HG03060 (cell line): ENCODE measurements around the gene GLCE.

ENCODE experiments used
- ATAC-seq: cut with Tn5 transposase; IDR thresholded peaks from one replicate; pipeline ENCODE4 v1.9.1; 2021; ENCODE audit warnings: low read depth, moderate number of reproducible peaks; ENCODE audit not compliant: unreplicated experiment

Gene GLCE

DNA sequence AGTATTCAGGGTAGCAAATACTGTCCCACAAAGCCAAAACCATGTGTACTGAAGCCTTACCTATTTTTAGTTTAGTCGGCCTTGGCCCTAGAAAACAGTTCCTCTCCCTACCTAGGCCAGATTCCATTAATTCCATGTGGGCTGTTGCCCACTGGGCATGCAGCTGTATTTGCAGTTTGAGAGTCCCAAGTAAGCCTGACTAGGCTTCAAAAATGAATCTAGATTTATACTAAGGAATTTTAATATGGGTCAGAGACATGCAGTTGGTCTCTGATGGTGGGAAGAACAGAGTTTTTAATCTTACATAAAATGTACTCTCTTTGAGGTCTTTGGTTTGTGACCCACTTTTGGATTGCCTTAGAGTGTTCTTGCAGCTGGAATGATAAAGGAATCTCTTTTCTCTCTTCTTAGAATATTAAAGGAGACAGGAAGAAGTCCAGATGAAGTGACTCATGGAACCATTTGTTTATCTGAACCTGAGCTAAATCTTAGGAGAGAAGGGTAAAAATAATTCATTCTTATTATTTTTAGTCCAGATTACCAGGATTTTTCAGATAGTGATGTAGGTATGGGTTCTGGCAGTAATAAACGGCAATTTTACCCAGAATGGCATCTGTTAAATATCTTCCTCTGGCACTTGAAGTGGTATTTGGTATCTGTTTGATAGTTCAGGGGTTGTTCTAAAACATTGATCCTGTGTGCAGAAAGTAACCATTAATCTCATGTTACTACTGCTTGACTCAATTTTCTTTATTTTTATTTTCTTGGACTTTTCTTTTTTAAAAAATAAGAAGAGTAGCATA, 33.8 kb downstream of the GLCE start:
- ATAC-seq, result no peak

DNA sequence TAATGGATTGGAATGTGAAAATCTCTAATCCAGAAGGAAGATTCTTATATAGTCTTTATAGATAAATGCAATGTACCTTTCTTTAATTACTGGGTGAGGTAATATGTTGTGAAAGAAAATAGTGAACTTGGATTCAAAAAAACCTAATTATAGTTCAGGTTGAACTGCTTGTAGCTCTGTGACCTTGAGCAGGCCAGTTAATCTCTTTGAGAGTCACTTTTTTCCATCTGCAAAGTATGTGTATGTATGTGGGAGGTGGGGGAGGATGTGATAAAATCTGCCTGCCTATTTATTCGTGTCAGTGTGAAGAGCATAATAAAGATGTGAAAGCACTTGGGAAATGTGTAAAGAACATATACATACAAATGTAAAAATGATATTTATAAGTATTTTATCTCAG, 34.4 kb downstream of the GLCE start:
- ATAC-seq, result no peak

DNA sequence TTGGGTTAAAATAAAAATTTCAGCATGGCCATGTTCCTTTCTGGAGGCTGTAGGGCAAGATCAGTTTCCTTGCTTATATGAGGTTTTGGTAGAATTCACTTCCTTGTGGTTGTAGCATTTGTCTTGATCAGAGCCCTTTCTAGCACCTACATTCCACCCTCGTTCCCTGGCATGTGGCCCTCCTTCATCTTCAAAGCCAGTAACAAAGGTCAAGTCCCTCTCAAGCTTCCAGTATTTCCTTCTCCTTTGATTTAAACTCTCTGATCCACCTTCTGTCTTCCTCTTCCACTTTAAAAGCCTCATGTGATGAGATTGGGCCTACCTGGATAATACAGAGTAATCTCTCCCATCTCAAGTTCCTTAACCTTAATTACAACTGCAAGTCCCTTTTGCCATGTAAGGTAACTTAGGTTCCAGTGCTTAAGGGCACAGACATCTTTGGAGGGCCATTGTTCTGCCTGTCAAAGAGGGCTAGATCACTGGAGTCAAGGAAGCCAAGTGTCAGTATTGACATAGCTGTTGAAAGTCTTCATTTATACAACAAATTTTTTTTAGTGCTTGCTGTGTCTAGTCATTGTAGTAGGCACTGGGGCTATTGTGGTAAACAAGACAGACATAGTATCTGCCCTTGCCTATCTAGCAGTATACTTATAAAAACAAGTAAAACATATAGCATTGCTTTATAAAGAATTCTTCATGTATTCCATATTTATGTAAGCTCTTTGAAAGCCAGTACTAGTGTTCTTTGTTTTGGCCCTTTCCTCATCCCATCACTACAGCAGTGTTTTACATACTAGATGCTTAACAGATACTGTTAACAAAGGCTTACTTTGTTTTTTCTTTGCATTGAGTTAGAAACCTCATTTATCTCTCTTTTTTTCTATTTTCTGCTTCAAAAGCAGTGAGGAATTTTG, 40.7 kb downstream of the GLCE start:
- ATAC-seq, result no peak

DNA sequence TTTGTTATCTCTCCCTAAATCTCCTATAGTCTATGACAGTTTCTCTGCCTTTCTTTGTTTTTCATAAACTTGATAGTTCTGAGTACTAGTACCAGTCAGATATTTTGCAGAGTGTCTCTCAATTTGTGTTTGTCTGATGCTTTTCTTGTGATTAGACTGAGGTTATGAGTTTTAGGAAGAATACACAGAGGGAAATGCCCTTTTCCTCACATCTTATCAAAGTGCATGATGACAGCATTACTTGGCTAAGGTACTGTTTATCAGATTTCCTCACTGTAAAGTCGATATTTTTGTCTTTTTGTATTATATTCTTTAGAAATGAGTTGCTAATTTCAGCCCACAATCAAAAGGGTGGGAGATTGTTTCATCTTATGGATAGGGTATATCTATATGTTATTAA, 45.6 kb downstream of the GLCE start:
- no peak for ATAC-seq

DNA sequence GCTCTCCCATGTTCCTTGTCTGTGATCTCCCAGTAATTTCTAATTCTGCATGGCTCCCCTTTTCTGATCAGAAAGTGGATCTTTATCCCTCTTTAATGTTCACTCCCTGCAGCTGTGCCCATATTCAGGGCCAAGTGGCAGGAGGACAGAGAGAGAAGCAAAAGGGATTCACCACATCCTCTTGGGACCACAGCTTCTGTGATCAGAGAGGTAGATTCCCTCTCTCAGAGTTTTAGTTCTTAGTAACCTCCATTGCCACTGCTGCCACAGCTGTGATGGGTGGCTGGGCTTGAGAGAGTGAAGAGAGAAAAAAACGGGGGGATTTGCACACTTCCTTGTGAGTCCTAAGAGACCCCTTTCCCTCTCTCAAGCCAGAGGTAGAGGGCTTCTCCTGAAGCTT, 49.2 kb downstream of the GLCE start:
- no peak for ATAC-seq

DNA sequence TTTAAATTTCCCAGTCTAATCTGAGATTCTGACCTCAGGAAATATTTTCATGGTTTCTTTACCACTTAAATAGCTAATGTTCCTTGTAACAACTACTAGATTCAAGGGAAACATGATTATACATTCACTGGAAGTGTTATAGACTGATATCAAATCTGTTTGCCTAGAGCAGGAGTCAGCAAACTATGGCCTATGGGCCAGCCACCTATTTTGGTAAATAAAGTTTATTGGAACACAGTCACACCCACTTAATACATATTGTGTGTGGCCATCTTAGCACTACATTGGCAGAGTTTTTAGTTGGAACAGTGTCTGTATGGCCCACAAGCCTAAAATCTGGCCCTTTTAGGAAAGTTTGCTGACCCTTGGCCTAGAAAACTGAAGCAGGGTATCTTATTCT, 50.1 kb downstream of the GLCE start:
- no peak for ATAC-seq

DNA sequence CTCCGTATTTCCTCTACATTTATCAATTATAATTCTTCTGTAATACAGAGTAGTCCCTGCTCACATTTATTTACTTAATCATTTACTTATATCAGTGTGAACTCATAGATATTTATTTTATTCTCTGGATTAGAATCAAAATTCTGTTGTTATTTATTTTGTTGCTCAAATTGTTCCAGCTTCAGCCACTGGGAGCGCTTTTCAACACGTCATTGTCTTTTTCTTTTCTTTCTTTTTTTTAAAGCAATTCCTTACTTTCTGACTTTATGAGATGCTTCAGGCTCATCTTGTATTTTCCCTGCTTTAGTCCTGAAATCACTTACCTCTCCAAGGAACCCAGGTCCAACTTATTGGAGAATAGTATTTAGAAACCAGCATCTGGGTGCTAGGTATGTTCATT, 53.4 kb downstream of the GLCE start:
- ATAC-seq, result no peak

DNA sequence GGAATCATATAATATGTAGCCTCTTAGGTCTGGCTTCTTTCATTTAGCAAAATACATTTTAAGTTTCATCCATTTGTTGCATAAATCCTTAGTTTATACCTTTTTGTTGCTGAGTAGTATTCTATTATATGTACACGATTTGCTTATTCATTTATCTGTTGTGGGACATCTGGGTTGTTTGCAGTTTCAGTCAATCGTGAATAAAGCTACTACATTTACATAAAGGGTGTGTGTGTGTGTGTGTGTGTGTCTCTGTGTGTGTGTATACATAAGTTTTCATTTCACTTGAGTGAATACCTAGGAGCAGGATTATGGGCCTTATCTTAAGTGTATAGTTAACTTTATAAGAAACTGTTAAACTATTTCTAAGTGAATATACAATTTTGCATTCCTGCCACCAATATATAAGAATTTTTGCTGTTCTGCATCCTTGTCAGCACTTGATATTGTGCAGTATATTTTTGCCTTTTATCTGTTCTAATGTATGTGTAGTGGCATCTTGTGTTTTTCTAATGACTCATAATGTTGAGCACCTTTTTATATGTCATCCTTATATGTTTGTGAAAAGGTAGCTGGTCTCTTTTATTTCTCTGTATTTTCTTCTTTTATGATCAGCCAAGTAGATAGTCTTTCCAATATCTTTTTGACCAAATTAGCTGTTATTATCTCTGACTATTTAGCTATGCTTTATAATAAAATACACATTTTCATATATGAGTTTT, 55.0 kb downstream of the GLCE start:
- no peak for ATAC-seq

DNA sequence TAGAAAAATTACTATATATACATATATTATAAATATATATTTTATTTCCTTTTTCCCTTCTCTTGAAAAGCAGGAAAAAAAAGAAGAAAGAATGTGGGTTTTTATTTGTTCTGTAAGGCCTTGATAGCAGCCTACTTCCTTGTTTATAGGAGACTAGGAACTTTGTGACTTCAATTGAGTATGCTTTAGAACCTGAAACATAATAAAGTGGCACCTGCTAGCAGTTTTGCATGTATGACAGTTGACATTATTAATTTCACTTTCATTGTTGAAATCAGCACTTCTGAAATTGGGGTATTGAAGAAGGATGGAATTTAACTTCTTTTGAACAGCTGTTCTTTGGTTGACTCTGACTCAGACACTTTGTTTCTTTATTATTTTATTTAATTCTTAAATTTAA, 56.9 kb downstream of the GLCE start:
- no peak for ATAC-seq

DNA sequence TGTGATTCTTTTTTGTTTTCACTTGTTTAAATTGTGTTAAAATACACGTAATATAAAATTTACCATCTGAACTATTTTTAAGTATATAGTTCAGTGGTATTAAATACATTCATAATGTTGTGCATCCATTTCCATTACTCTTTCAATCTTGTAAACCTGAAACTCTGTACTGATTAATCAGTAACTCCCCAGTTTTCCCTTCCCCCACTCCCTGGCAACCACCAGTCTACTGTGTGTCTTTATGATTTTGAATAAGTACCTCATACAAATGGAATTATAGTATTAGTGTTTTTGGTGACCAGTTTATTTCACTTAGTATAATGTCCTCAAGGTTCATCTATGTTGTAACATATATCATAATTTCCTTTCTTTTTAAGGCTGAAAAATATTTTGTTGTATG, 59.3 kb downstream of the GLCE start:
- ATAC-seq, result no peak

DNA sequence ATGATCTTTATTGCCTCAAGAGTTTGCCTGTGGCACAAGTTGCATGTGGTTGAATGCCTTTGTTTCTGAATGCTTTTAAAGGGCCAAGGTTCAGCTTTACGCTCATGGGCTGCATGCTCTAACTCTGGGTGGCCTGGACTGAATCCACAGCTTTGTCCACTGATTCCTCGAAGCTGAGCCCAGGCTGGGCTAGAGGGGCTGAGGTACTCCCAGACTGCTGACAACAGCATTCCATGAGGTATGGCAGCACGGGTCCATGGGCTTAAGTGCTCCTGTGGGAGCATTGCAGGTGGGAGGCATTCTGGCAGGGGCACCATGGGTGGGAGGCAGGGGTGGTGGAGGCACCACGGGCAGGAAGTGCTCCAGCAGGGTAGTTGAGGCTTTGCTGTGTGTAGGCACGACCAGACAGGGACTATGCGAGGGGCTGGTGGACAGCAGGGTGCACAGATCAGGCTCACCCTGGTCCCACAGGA, 61.6 kb downstream of the GLCE start:
- no peak for ATAC-seq

DNA sequence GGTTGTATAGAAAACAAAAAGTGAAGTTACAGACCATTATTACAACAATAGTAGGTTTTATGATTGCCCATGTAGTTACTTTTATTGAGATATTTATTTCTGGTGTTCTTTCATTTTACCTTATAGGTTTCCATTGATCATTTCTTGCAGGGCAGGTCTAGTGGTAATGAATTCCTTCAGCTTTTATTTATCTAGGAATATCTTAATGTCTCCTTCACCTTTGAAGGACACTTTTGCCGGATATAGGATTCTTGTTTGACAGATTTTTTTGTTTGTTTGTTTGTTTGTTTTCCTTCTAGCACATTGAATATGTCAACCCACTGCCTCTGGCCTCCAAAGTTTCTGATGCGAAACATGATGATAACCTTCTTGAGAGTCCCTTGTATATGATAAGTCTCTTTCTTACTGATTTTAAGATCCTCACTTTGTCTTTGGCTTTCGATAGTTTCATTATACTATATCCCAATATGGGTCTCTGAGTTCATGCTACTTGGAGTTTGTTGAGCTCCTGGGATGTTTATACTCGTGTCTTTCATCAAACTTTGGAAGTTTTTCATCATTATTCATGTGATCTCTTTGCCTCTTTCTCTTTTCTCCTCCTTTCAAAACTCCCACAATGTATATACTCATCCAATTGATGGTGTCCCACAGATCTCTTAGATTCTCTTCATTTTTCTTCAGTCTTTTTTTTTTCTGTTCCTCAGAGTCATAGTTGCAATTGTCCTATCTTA, 62.8 kb downstream of the GLCE start:
- ATAC-seq, result no peak

DNA sequence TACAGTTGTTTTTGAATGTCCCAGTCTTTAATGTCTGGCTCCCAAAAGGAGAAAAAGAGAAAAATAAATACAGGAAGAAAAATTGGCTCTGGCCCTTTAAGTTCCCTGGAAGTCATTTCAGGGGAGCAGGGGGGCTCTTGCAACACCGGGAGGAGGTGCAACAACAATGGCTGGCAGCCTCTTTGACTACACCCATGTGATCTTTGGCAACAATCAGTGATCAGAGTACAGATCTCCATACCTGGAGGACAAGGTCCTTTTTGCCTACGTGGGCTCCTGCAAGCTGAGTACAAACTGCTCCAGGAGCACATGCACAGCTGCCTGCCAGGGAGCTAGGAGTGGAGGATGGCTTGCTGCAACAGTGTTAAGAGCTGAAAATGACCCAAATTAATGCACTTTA, 63.9 kb downstream of the GLCE start:
- ATAC-seq, result no peak

DNA sequence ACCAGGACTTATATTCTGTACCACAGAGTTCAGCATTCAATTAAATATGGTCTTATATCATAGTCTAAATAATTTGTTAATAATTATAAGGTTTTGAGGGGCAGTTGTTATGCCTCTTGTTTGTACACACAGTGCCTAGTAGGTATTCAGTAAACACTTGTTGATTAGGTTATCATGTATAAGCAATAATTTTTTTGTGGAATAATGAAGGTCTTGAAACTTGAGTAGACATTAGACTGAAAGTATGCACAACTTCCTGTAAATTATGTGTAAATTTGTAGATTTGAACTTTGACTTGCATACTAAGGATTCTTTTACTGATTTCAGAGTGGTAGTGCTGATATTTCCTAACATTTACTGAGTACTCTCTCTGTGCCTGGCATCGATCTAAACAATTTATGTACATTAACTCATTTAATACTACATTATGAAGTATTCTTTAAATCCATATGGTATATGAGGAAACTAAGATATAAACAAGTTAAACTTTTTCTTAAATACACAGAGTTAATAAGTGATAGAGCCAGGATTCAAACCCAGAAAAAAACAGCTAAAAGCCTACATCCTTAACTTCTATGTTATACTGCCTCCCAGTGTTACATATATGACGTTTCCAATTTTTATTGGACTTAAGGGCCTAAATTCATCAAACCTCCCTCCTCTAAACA, 65.1 kb downstream of the GLCE start:
- no peak for ATAC-seq

DNA sequence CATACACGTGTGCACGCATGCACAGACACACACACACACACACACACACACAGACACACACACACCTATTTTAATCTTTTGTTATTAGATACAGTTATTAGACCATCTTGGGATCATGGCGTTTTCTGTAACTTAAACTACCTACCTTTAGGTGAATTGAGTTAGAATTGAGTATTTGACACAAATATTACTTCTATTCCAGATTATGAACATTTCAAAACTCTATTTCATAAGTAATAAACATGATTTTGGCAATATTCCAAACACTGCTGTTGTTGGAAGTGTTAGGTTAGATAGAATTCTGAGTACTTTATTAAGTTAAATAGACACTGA, 65.6 kb downstream of the GLCE start:
- no peak for ATAC-seq

DNA sequence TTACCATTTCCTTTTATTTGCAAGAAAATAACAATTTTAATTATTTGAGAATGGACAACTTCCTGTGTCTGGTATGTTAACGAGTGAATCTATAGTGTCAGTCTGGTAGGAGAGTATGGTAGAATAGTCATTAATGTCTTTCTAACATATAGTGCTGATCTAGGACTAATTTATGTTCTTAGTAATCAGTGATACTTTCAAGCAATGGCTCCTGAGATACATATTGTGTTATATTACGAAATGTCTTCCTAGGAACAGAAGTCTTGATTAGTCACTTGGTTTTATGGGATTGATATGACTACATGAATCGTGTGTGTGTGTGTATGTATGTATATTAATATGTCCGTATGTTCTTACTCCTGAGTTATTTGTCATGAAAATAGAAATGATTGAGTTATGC, 71.7 kb downstream of the GLCE start:
- ATAC-seq, result no peak

DNA sequence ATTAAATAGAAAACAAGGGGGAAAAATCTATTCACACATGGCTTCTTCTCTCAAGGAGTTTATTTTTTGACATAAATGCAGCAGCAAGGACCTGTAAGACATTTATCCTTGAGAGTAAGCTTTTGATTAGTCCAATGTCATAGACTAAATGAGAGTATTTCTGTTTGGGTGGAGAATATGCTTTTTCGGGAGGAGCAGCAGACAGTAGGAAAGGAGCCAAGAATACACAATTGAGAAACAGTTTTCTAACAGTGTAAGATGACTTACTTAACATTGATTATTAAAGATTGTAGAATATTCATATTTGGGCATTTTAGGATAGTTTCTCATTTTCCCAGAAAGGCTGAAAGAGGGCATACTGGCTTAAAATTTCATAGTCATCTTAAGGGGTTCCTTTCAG, 72.3 kb downstream of the GLCE start:
- no peak for ATAC-seq

DNA sequence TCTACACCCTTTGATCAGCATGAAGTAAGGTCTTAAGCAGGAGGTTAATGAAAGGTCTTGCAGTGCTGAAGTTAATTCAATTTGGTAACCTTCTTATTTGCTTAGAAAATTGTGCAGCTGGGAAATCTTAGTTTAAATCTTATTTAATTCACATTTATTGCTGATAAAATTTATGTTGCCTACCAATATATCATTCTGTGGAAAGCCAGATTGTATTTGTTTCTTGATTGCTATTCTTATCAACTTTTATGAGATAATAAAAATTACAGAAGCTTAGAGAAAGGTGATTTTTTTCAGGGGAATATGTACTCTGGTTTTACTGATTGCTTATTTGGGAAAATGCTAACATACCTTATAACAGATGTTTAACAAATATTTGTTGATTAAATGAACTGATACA, 74.2 kb downstream of the GLCE start:
- ATAC-seq, result no peak

DNA sequence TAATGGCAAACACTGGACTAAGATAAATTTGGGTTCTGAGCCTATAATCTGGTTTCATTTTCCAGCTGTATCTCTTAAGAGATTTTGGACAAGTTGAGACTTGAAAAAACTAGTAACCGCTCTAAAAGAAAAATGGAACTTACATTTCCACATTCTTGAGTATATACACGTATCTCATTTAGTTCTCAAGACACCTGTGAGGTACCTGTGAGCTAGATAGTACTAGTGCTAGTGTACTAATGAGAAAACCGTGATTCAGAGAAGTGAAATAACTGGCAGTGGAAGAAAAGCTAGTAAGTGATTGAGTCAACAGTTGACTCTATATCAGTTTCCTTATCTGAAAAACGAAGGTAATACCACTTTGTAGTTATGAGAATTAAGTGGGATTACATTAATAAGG, 76.1 kb downstream of the GLCE start:
- ATAC-seq, result no peak

DNA sequence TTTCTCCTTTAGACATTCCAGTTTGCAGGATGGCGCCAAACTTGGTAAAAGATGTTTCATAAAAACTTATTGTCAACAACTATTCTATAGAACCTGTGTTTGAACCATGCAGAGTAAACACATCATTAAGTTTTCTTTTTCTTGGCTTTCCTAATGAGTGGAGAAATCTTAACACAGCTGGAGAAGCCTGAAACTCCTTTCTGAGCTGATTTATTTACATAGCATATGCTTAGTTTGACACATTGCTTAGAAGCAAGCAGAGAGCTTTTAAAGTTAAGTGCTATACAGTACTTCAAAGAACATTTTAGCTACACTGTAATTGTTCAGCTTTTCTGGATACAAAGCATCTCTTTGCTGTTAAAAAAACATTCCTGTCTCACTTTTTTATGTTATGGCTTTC, 77.3 kb downstream of the GLCE start:
- ATAC-seq, result no peak
